Head of caudate nucleus (tissue), 42 donors: Measurements from ENCODE around the gene MARCHF6.
"Not testable (repeated sequence)": the region's sequence is repeated elsewhere in the genome, so short reads cannot be mapped to it uniquely, and the experiment has no call there.

Experiments
- DNase-seq, 42 donors: peaks; one replicate each; pipeline versions ENCODE4 v3.0.0 to v3.0.0-alpha.2; 2020 to 2021; ENCODE audit warnings: mixed read lengths in 7 of 42
- intact Hi-C: fragments of 100-400 bp; cut with DNase I; formaldehyde crosslinking; loops from one replicate; pipeline ENCODE4 v1.15.0; 2022

The MARCHF6 gene

DNA sequence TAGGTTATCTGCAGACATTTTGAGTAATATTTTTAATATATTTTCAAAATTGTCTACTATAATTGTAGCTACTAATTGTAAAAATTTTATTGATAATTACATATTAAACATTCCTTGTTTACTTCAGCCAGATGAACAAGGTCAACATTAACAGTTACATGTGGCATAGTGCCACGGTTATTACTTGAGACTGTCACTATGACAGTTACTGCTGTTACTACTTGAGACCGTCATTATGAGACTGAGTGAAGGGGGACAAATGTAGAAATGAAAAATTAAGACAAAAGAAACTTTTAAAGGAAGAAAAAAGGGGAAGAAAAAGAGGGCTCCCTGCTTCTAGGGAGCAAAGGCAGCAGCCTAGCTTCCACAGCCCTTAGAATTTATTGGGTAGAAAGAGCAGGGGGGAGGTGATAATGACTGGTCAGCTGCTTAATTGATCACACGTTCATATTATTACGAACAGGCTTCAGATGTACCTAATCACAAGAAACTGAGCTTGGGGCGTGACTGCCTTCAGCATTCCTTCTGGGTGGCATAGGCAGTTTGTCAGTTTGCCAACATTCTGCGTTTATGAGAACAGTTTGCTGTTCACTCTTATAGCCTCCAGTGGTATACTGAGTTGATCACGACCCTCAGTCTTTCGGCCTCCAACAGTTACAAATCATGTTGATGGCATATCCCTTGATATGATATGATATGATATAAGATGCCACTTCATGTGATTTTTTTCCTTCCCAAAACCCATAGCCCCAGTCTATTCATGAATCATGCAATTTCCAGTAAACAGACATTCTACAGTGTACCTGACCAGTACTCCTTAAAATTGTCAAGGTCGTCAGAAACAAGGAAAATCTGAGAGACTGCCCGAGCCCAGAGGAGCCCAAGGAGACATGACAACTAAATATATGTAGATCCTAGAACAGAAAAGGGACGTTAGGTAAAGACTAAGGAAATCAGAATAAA lies 13.1 kb downstream of the MARCHF6 start:
- no peak for DNase-seq
- intact Hi-C loops: no loop called here

DNA sequence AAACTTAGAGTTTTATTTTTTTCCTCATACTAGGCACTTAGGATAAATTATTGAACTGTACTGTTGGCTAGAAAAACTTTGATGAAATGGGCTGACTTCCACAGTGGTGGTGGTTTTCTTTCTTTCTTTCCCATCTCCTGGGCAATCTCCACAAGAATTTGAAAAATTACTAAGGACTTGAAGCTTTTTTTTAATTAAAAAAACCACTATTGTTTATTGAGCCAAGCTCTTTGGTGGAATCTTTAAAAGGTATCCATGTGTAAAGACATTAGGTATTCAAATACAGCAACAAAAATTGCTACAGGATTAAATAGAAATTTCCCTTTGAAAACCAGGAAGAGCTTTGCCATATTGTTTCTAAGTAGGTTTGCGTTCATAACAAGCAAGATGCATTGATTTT lies 14.1 kb downstream of the MARCHF6 start:
- no peak for DNase-seq
- intact Hi-C loops: no loop called here

- intact Hi-C loops: no loop called here
- no peak for DNase-seq
These were observed 17.4 kb downstream of the MARCHF6 start for GRCh38 chr5:10370931-10371330.

- intact Hi-C loops, DNase-seq: not testable (repeated sequence)
These were observed 17.9 kb downstream of the MARCHF6 start for GRCh38 chr5:10371369-10371768.

DNA sequence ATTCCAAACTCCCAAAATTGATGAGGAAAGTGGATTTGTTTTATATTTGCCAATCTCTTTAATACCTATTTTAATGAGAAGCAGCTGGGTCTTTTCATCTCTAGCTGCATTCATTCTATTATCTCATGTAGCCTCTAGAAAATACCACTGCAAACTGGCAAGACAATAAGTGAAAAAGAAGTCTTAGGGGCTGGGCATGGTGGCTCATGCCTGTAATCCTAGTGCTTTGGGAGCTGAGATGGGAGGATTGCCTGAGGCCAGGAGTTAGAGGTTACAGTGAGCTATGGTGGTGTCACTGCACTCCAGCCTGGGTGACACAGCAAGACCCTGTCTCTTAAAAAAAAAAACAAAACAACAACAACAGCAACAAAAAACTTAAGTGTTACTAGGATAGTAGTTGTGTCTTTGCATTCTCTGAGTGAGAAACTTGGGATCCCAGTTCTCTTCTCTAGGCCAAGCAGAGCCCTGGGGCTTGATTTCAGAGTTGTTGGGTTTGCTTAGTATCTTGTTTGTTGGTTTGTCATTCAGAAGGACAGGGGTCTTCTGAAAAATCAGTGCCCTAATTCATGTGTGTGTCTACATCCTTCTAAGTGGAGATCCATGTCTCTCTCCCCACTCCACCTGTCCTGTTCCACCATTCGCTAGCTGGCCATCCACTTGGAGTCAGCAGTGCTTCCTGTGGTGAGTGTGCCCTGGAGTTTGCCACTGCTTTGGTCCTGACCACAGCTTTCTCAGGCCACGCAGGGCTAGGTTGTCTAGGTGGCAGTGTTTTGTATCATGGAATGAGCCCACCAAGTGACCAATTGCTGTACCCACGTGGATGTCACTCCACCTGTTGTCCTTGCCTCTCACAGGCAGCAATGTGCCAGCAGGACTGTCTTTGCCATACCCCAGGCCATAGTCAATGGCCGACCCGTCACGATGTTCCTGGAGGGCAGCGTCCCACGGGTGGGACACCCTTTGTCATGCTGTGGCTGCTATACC lies 19.5 kb downstream of the MARCHF6 start:
- intact Hi-C loops: no loop called here
- no peak for DNase-seq

GRCh38 chr5:10374046-10375022 lies 20.8 kb downstream of the MARCHF6 start:
- no peak for DNase-seq
- intact Hi-C loops: no loop called here

DNA sequence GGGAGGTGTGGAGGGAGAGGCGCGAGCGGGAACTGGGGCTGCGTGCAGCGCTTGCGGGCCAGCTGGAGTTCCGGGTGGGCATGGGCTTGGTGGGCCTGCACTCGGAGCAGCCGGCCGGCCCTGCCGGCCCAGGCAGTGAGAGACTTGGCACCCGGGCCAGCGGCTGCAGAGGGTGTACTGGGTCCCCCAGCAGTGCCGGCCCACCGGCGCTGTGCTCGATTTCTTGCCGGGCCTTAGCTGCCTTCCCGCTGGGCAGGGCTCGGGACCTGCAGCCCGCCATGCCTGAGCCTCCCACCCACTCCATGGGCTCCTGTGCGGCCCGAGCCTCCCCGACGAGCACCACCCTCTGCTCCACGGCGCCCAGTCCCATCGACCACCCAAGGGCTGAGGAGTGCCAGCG lies 21.7 kb downstream of the MARCHF6 start:
- intact Hi-C loops, DNase-seq: not testable (repeated sequence)

- intact Hi-C loops: no loop called here
- no peak for DNase-seq
These were observed 23.0 kb downstream of the MARCHF6 start for GRCh38 chr5:10376544-10376943.

GRCh38 chr5:10377081-10377480 lies 23.6 kb downstream of the MARCHF6 start:
- intact Hi-C loops: no loop called here
- no peak for DNase-seq

DNA sequence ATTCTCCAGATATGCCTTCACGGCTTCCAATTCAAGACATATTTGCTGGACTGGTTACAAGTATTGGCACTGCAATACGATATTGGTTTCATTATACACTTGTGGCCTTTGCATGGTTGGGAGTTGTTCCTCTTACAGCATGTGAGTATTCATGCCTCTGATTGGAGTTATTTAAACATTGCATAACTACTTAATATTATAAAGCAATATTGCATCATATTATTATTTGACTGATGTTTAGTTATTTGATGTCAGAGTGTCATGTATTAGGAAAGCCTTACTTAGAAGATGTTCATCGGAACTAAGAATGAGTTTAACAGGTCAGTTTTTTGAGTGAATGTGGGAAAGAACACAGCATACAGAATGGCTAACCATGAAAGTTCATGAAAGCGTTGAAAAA lies 28.3 kb downstream of the MARCHF6 start:
- DNase-seq: no peak
- intact Hi-C loops: no loop called here

GRCh38 chr5:10384483-10384882 lies 31.0 kb downstream of the MARCHF6 start:
- intact Hi-C loops: no loop called here

DNA sequence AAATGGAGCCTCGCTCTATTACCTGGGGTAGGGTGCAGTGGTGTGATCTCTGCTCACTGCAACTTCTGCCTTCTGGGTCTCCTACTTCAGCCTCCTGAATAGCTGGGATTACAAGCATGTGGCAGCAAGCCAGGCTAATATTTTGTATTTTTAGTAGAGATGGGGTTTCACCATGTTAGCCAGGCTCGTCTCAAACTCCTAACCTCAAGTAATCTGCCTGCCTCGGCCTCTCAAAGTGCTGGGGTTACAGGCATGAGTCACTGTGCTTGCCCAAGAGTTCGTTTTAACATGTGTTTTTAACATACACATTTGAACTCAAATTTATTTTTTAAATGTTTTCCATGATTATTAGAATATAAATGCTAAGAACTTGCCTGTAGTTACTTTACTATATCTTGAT lies 34.2 kb downstream of the MARCHF6 start:
- DNase-seq: no peak
- intact Hi-C loops: no loop called here

More at GRCh38 chr5:10384483-10384882, 31.0 kb downstream of the MARCHF6 start:
- no peak for DNase-seq

DNA sequence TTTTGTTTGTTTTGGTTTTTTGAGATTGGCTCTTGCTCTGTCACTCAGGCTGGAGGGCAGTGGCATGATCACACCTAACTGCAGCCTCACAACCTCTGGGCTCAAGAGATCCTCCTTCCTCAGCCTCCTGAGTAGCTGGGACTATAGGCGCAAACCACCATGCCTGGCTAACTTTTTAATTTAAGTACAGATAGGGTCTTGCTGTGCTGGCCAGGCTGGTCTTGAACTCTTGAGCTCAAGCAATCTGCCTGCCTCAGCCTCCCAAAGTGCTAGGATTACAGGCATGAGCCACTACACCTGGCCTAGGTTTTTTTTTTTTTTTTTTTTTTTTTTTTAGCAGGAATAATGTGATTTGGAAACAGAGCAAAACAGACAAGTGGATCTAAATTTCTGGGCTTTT lies 37.6 kb downstream of the MARCHF6 start:
- no peak for DNase-seq
- intact Hi-C loops: no loop called here

DNA sequence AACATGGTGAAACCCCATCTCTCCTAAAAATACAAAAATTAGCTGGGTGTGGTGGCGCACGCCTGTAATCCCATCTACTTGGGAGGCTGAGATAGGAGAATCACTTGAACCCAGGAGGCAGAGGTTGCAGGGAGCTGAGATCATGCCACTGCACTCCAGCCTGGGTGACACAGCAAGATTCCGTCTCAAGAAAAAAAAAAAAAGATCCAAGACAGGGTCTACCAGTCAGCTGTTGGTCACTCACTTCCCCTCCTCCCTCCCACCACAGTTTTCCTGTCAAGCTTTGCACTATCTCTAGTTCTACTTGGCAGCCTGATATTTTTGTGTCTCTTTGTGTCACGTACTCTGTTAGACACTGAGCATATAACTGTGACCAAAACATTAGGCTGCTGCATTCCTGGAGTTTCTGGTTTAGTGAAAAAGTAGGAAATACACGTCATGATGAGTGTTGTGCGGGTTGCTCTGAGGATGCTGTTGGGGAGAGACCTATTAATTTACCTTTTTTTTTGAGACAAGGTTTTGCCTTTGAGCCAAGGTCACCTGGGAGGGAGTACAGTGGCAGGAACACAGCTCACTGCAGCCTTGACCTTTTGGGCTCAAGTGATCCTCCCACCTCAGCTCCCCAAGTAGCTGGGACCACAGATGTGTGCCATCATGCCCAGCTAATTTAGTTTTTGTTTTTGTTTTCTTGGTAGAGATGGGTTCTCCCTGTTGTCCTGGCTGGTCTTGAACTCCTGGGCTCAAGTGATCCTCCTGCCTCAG lies 39.3 kb downstream of the MARCHF6 start:
- DNase-seq, intact Hi-C loops: not testable (repeated sequence)

GRCh38 chr5:10393491-10393890 lies 40.0 kb downstream of the MARCHF6 start:
- no peak for DNase-seq
- intact Hi-C loops: no loop called here

GRCh38 chr5:10396552-10396951 lies 43.1 kb downstream of the MARCHF6 start:
- no peak for DNase-seq
- intact Hi-C loops: no loop called here

DNA sequence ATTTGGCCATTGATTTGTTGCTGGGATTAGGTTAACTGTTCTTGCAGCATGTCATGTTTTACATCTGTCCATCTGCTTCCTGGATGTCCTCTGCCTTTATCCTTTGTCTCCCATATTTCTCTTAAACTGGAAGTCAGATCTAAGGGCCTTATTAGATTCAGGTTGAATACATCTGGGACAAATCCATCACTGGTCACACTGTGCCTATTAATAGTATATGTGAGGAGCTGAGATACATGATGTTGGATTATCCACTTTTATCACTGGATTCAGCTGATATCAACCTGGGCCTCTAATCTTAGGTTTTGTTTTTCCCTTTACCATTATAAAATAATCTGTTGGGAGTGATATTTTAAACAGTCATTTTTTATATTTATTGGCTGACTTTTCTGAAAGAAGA lies 46.3 kb downstream of the MARCHF6 start:
- intact Hi-C loops: no loop called here
- no peak for DNase-seq

- intact Hi-C loops: no loop called here
- DNase-seq: no peak
These were observed 46.9 kb downstream of the MARCHF6 start for GRCh38 chr5:10400411-10400810.
